Measurements from ENCODE around the gene THOC5. TPM values are rescaled to one million over a fixed set of nuclear protein-coding genes. Genes with fewer than 3 reads are reported as not detected.
"Not testable (repeated sequence)": the region's sequence is repeated elsewhere in the genome, so short reads cannot be mapped to it uniquely, and the experiment has no call there.

The THOC5 gene
- total RNA-seq (37.9 TPM), polyA plus RNA-seq (ENCODE audit: insufficient read depth, low read depth, low replicate concordance) (23.1 TPM)
- long read RNA-seq, donor 1, full-length matches to known transcripts, result 4 of 4 reads
- long read RNA-seq, donor 1, partial matches to known transcripts, result 0 of 4 reads
- long read RNA-seq, donor 1, other reads (novel, unspliced or antisense), result 0 of 4 reads
- long read RNA-seq, donor 2, full-length matches to known transcripts, result 4 of 4 reads
- long read RNA-seq, donor 2, partial matches to known transcripts, result 0 of 4 reads
- long read RNA-seq, donor 2, other reads (novel, unspliced or antisense), result 0 of 4 reads
- long read RNA-seq, donor 3, full-length matches to known transcripts, result 6 of 6 reads
- long read RNA-seq, donor 3, partial matches to known transcripts, result 0 of 6 reads
- long read RNA-seq, donor 3, other reads (novel, unspliced or antisense), result 0 of 6 reads
- long read RNA-seq, donor 4, full-length matches to known transcripts, result 9 of 9 reads
- long read RNA-seq, donor 4, partial matches to known transcripts, result 0 of 9 reads
- long read RNA-seq, donor 4, other reads (novel, unspliced or antisense), result 0 of 9 reads
- long read RNA-seq, donor 5, result 0 reads
- long read RNA-seq, donor 6, full-length matches to known transcripts, result 7 of 7 reads
- long read RNA-seq, donor 6, partial matches to known transcripts, result 0 of 7 reads
- long read RNA-seq, donor 6, other reads (novel, unspliced or antisense), result 0 of 7 reads
- long read RNA-seq, donor 7, full-length matches to known transcripts, result 18 of 30 reads
- long read RNA-seq, donor 7, partial matches to known transcripts, result 3 of 30 reads
- long read RNA-seq, donor 7, other reads (novel, unspliced or antisense), result 9 of 30 reads
- long read RNA-seq, donor 8, full-length matches to known transcripts, result 3 of 3 reads
- long read RNA-seq, donor 8, partial matches to known transcripts, result 0 of 3 reads
- long read RNA-seq, donor 8, other reads (novel, unspliced or antisense), result 0 of 3 reads
- long read RNA-seq, donor 9, partial matches to known transcripts, result 0 of 1 reads
- long read RNA-seq, donor 9, other reads (novel, unspliced or antisense), result 0 of 1 reads
- long read RNA-seq, donor 10, full-length matches to known transcripts, result 5 of 5 reads
- long read RNA-seq, donor 10, partial matches to known transcripts, result 0 of 5 reads
- long read RNA-seq, donor 10, other reads (novel, unspliced or antisense), result 0 of 5 reads

DNA sequence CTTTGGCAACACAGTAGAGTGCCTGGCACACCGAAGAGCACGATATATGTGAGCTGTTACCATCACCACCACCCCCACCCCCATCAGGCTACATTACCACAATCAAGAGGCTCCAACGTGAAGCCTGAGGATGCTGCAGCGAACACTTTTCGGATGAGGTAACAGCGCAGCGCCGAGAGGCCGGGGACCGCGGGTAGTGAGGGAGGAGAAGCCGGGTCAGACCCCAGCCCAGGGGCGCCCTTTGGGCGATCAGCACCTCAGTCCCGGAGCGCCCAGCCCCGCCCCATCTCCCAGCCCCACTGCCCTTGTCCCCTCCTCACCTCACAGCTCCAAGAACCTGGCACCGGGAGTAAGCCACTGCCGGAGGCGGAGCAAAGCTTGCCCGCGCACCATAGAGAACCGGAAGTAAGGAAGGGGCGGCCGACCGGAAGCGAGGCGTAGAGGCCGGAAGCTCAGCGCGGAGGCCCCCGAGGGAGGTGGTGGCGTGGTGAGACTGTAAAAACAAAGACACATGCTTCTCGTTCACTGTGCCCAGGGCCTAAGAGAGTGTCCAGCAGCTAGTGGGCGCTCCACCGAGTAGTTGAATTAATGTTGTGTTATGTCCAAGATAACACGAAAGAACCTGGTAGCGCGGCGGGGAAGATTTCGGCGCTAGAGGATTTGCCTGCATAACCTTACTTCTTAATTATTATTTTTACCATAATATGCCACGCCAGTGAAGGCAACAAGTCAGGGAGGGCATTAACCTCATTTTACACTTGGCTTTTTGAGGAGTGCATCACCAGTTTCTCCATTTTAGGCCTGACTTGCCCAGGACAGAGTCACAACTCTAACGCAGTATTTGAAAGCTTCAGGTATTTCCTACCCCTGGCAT, at the start of gene THOC5:
THOC5 (minus strand) TSS at position 407 of the 874 bp plus-strand sequence. CDS start 4,610 bp downstream, outside the sequence.
- FAIRE-seq (peak; percentile 71), DNase-seq (peak; percentile 97 to 99 (median 98))
- H3K4me3 ChIP-seq (ENCODE audit: low read length in 3 of 3), result peak within 1 kb of the TSS; percentile 95 to 99 (median 96)
- H3K36me3 ChIP-seq (ENCODE audit: control insufficient read depth in 2 of 3, insufficient read depth in 3 of 3, low read length in 3 of 3), result peaks cover 5 to 26% (median 16%) of the 10 kb centered on the region in 3 donors
- peak within 1 kb of the TSS; percentile 88 to 97 (median 97) for H3K9ac ChIP-seq (ENCODE audit: low read length in 3 of 3)
- H3K9me3 ChIP-seq (ENCODE audit: control insufficient read depth in 2 of 3, insufficient read depth in 1 of 3, low read length in 3 of 3), result no peaks in the 10 kb centered on the region
- peak within 1 kb of the TSS; percentile 60 to 85 for H3K27ac ChIP-seq (ENCODE audit: low read depth in 2 of 2, low read length in 2 of 2)
- TF ChIP-seq, protein P1, sequence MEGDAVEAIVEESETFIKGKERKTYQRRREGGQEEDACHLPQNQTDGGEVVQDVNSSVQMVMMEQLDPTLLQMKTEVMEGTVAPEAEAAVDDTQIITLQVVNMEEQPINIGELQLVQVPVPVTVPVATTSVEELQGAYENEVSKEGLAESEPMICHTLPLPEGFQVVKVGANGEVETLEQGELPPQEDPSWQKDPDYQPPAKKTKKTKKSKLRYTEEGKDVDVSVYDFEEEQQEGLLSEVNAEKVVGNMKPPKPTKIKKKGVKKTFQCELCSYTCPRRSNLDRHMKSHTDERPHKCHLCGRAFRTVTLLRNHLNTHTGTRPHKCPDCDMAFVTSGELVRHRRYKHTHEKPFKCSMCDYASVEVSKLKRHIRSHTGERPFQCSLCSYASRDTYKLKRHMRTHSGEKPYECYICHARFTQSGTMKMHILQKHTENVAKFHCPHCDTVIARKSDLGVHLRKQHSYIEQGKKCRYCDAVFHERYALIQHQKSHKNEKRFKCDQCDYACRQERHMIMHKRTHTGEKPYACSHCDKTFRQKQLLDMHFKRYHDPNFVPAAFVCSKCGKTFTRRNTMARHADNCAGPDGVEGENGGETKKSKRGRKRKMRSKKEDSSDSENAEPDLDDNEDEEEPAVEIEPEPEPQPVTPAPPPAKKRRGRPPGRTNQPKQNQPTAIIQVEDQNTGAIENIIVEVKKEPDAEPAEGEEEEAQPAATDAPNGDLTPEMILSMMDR (IDR thresholded peaks at IDR 0.05; ENCODE audit: borderline replicate concordance, extremely low read depth, insufficient read depth), result peak; percentile 80
- no peaks in the 10 kb centered on the region for H3K27me3 ChIP-seq (ENCODE audit: control insufficient read depth, insufficient read depth, low read length)
- intact Hi-C loops (cut with DNase I), result no loop called here
- H3K4me1 ChIP-seq (ENCODE audit: control insufficient read depth in 2 of 3, insufficient read depth in 2 of 3, low read depth in 1 of 3, low read length in 3 of 3), result peaks cover 0 to 7% (median 7%) of the 10 kb centered on the region in 3 donors

DNA sequence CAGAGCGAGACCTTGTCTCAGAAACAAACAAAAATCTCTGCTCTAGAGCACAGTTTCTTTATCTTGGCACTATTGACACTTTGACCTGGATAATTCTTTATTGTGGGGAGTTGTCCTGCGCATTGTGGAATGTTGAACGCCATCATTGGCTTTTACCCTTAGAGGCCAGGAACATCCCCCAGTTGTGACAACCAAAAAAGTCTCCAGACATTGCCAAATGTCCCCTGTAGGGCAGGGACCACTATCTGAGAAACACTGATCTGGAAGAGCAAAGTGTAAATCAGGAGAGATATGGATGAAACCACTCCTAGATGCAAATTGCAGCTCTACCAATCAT, 45.1 kb upstream of the THOC5 start:
- H3K4me1 ChIP-seq (ENCODE audit: control insufficient read depth in 2 of 3, insufficient read depth in 2 of 3, low read depth in 1 of 3, low read length in 3 of 3), result no peaks in the 10 kb centered on the region
- DNase-seq (no peak), FAIRE-seq (no peak)
- H3K27me3 ChIP-seq (ENCODE audit: control insufficient read depth, insufficient read depth, low read length), result no peaks in the 10 kb centered on the region
- intact Hi-C loops (cut with DNase I), result no loop called here
- H3K4me3 ChIP-seq (ENCODE audit: low read length in 3 of 3), result no peak overlapping the region
- H3K36me3 ChIP-seq (ENCODE audit: control insufficient read depth in 2 of 3, insufficient read depth in 3 of 3, low read length in 3 of 3), result no peaks in the 10 kb centered on the region
- no peaks in the 10 kb centered on the region for H3K9me3 ChIP-seq (ENCODE audit: control insufficient read depth in 2 of 3, insufficient read depth in 1 of 3, low read length in 3 of 3)
- TF ChIP-seq, protein P1 (IDR thresholded peaks at IDR 0.05; ENCODE audit: borderline replicate concordance, extremely low read depth, insufficient read depth), result no peak
- no peak overlapping the region for H3K9ac ChIP-seq (ENCODE audit: low read length in 3 of 3)
- no peak overlapping the region for H3K27ac ChIP-seq (ENCODE audit: low read depth in 2 of 2, low read length in 2 of 2)

DNA sequence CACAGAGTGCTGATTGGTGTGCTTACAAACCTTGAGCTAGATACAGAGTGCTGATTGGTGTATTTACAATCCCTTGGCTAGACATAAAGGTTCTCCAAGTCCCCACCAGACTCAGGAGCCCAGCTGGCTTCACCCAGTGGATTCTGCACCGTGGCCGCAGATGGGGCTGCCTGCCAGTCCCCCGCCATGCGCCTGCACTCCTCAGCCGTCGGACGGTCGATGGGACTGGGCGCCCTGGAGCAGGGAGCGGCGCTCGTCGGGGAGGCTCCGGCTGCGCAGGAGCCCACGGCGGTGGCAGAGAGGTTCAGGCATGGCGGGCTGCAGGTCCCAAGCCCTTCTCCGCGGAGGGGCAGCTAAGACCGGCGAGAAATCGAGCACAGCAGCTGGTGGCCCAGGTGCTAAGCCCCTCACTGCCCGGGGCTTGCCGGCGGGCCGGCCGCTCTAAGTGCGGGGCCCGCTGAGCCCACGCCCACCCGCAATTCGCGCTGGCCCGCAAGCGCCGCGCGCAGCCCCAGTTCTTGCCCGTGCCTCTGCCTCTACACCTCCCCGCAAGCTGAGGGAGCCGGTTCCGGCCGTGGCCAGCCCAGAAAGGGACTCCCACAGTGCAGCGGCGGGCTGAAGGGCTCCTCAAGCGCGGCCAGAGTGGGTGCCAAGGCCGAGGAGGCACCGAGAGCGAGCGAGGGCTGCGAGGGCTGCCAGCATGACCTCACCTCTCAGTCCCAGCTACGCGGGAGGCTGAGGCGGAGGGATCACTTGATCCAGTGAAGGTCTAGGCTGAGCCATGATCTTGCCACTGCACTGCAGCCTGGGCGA, 44.5 kb upstream of the THOC5 start:
- H3K27me3 ChIP-seq (ENCODE audit: control insufficient read depth, insufficient read depth, low read length); DNase-seq; intact Hi-C loops (cut with DNase I): not testable (repeated sequence)

More for the DNA sequence above, 44.5 kb upstream of the THOC5 start:
- not testable (repeated sequence) for FAIRE-seq; H3K36me3 ChIP-seq (ENCODE audit: control insufficient read depth in 2 of 3, insufficient read depth in 3 of 3, low read length in 3 of 3); H3K9ac ChIP-seq (ENCODE audit: low read length in 3 of 3); H3K27ac ChIP-seq (ENCODE audit: low read depth in 2 of 2, low read length in 2 of 2); H3K4me1 ChIP-seq (ENCODE audit: control insufficient read depth in 2 of 3, insufficient read depth in 2 of 3, low read depth in 1 of 3, low read length in 3 of 3); H3K9me3 ChIP-seq (ENCODE audit: control insufficient read depth in 2 of 3, insufficient read depth in 1 of 3, low read length in 3 of 3)
- peak overlapping the region in 1 of 3 donors; percentile 63 for H3K4me3 ChIP-seq (ENCODE audit: low read length in 3 of 3)

All from kidney (tissue), 22 donors.